Activated naive CD4-positive, alpha-beta T cell (primary cell): ENCODE data around the gene TBX10.
"Not testable (repeated sequence)": the region's sequence is repeated elsewhere in the genome, so short reads cannot be mapped to it uniquely, and the experiment has no call there.

Experiments used
- DNase-seq, 4 experiments: peaks; one replicate each; lab custom pipeline; 2025; lab: John Stamatoyannopoulos, UW

Gene TBX10

GRCh38 chr11:67645521-67646461 is 6.2 kb upstream of the TBX10 start:
- no peak for DNase-seq

- no peak for DNase-seq
These were observed 5.2 kb upstream of the TBX10 start for GRCh38 chr11:67644472-67645418.

GRCh38 chr11:67644042-67644441 is 4.5 kb upstream of the TBX10 start:
- no peak for DNase-seq

GRCh38 chr11:67642173-67643120 is 2.9 kb upstream of the TBX10 start:
- no peak for DNase-seq

GRCh38 chr11:67641338-67642172 is 2.0 kb upstream of the TBX10 start:
- DNase-seq = no peak

- DNase-seq = no peak
These were observed 1.3 kb upstream of the TBX10 start for GRCh38 chr11:67640758-67641337.

GRCh38 chr11:67640021-67640757 is 626 bp upstream of the TBX10 start:
- DNase-seq = peak in 1 of 4 experiments; percentile 44

GRCh38 chr11:67638535-67639437 is 777 bp downstream of the TBX10 start:
- no peak for DNase-seq

GRCh38 chr11:67637441-67637840 is 2.1 kb downstream of the TBX10 start:
- DNase-seq = not testable (repeated sequence)

- no peak for DNase-seq
These were observed 2.6 kb downstream of the TBX10 start for GRCh38 chr11:67636962-67637361.

- no peak for DNase-seq
These were observed 4.4 kb downstream of the TBX10 start for GRCh38 chr11:67635231-67635521.

- DNase-seq = no peak
These were observed 5.0 kb downstream of the TBX10 start for GRCh38 chr11:67634366-67635230.

- DNase-seq = no peak
These were observed 5.7 kb downstream of the TBX10 start for GRCh38 chr11:67633758-67634365.

GRCh38 chr11:67632982-67633755 is 6.4 kb downstream of the TBX10 start:
- DNase-seq = no peak

- no peak for DNase-seq
These were observed 7.2 kb downstream of the TBX10 start for GRCh38 chr11:67632175-67632981.

GRCh38 chr11:67631853-67632174 is 7.7 kb downstream of the TBX10 start:
- no peak for DNase-seq
